GM21825 (cell line): Measurements from ENCODE around the gene ARMC5.

Experiments used
- ATAC-seq: cut with Tn5 transposase; IDR thresholded peaks from one replicate; pipeline ENCODE4 v1.9.1; 2021; ENCODE audit warnings: mild to moderate bottlenecking, moderate library complexity; ENCODE audit not compliant: unreplicated experiment

Gene ARMC5

GRCh38 chr16:31461201-31461920 lies 2.1 kb downstream of the ARMC5 start:
- ATAC-seq: no peak

GRCh38 chr16:31461921-31462804 lies 2.9 kb downstream of the ARMC5 start:
- no peak for ATAC-seq

- ATAC-seq: no peak
These were observed 5.1 kb downstream of the ARMC5 start for GRCh38 chr16:31464348-31464769.

GRCh38 chr16:31464781-31465260 lies 5.5 kb downstream of the ARMC5 start:
- ATAC-seq: no peak

GRCh38 chr16:31465788-31466370 lies 6.6 kb downstream of the ARMC5 start:
- ATAC-seq: no peak

GRCh38 chr16:31466381-31466841 lies 7.1 kb downstream of the ARMC5 start:
- no peak for ATAC-seq

- ATAC-seq: peak; percentile 68
These were observed 8.0 kb downstream of the ARMC5 start for GRCh38 chr16:31467151-31467773.

- no peak for ATAC-seq
These were observed 8.6 kb downstream of the ARMC5 start for GRCh38 chr16:31467858-31468257.

GRCh38 chr16:31470615-31471014 lies 11.3 kb downstream of the ARMC5 start:
- no peak for ATAC-seq

GRCh38 chr16:31471241-31471874 lies 12.1 kb downstream of the ARMC5 start:
- no peak for ATAC-seq

- ATAC-seq: no peak
These were observed 12.8 kb downstream of the ARMC5 start, which contains the start of gene TGFB1I1 for GRCh38 chr16:31471875-31472708. TGFB1I1 (plus strand) TSS chr16:31472152; CDS start chr16:31472189, 37 bp downstream.

- ATAC-seq: no peak
These were observed 13.5 kb downstream of the ARMC5 start for GRCh38 chr16:31472709-31473203.

- no peak for ATAC-seq
These were observed 14.1 kb downstream of the ARMC5 start for GRCh38 chr16:31473264-31473984.

GRCh38 chr16:31474173-31474714 lies 14.9 kb downstream of the ARMC5 start:
- no peak for ATAC-seq

GRCh38 chr16:31474773-31475738 lies 15.8 kb downstream of the ARMC5 start:
- no peak for ATAC-seq

- no peak for ATAC-seq
These were observed 16.6 kb downstream of the ARMC5 start for GRCh38 chr16:31475946-31476302.
